Fibroblast of lung (primary cell): Measurements from ENCODE around the gene RCSD1.

ENCODE experiments used
- EZH2 ChIP-seq: IDR thresholded peaks from 2 replicates; pipeline ENCODE4 v1.5.1; 2012; ENCODE audit warnings: low read length, control low read depth, mild to moderate bottlenecking; ENCODE audit errors: missing control alignments
- TF ChIP-seq, protein P1 (sequence below), 2 donors: IDR thresholded peaks in 1 of 2; conservative IDR thresholded peaks in 1 of 2; 1 replicate in 1 of 2; 2 replicates in 1 of 2; pipeline ENCODE4 v1.5.1; 2011 to 2012; ENCODE audit warnings: low read length in 2 of 2, control low read depth in 1 of 2, inconsistent platforms in 1 of 2, low read depth in 1 of 2, mild to moderate bottlenecking in 1 of 2

DNA sequence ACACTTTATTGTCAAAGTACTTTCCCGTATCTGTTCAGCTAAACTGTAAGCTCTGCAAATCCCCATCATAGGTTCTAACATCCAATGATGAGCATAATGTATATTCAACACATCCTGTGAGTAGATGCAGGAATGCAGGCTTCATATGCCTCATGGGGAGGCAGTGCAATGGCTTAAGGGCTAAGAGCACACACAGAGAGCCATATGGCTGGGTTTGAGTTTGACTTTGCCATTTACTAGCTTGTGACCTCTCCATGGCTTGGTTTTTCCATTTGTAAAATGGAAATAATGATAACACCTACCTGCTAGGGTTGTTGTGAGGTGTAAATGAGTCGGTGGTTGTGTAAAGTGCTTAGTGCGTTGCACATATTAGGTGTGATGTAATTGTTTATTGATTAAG, 13.4 kb downstream of the RCSD1 start:
- TF ChIP-seq, protein P1, sequence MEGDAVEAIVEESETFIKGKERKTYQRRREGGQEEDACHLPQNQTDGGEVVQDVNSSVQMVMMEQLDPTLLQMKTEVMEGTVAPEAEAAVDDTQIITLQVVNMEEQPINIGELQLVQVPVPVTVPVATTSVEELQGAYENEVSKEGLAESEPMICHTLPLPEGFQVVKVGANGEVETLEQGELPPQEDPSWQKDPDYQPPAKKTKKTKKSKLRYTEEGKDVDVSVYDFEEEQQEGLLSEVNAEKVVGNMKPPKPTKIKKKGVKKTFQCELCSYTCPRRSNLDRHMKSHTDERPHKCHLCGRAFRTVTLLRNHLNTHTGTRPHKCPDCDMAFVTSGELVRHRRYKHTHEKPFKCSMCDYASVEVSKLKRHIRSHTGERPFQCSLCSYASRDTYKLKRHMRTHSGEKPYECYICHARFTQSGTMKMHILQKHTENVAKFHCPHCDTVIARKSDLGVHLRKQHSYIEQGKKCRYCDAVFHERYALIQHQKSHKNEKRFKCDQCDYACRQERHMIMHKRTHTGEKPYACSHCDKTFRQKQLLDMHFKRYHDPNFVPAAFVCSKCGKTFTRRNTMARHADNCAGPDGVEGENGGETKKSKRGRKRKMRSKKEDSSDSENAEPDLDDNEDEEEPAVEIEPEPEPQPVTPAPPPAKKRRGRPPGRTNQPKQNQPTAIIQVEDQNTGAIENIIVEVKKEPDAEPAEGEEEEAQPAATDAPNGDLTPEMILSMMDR (conservative IDR thresholded peaks at IDR 0.05 in 1 of 2, IDR thresholded peaks at IDR 0.05 in 1 of 2; ENCODE audit: low read depth in 1 of 2, low read length in 2 of 2), result no peak
- no peak for TF ChIP-seq EZH2
